B cell (primary cell): Measurements from ENCODE around the gene CAPZB.

Experiments used
- CTCF ChIP-seq: fragments of 200-600 bp; IDR thresholded peaks from one replicate; pipeline ENCODE4 v1.8.0; 2022; ENCODE audit warnings: antibody characterized with exemption, mild to moderate bottlenecking
- EZH2 ChIP-seq: IDR thresholded peaks from 2 replicates; pipeline ENCODE4 v1.6.1; 2012; ENCODE audit warnings: borderline replicate concordance, low read depth, mild to moderate bottlenecking, moderate library complexity, low read length; ENCODE audit not compliant: insufficient read depth, poor library complexity, severe bottlenecking

- TF ChIP-seq CTCF (no peak), EZH2 (no peak)
Observed at GRCh38 chr1:19330449-19331135, 154.7 kb downstream of the CAPZB start.
